ENCODE results near the gene C1orf105.
"Not testable (repeated sequence)": the region's sequence is repeated elsewhere in the genome, so short reads cannot be mapped to it uniquely, and the experiment has no call there.

Gene C1orf105

GRCh38 chr1:172488393-172488792 lies 67.9 kb downstream of the C1orf105 start:
- Histone ChIP-seq H3K9ac (ENCODE audit: low read depth, low read length) (no peak overlapping the region), H3K4me3 (ENCODE audit: low read length) (no peak overlapping the region), H3K9me3 (ENCODE audit: insufficient read depth, low read depth, low read length) (no peaks in the 10 kb centered on the region), H3K27ac (ENCODE audit: low read depth, low read length) (no peak overlapping the region), H3K36me3 (ENCODE audit: insufficient read depth, low read length) (no peaks in the 10 kb centered on the region), H3K4me1 (ENCODE audit: insufficient read depth, low read length) (0 out of 2 replicates have a peak, but pooled peaks cover 6% of the 10 kb centered on the region), H3K27me3 (ENCODE audit: insufficient read depth, low read length) (no peaks in the 10 kb centered on the region)
- 91% methylated on average over 3 of the region's 3 CpGs for WGBS

DNA sequence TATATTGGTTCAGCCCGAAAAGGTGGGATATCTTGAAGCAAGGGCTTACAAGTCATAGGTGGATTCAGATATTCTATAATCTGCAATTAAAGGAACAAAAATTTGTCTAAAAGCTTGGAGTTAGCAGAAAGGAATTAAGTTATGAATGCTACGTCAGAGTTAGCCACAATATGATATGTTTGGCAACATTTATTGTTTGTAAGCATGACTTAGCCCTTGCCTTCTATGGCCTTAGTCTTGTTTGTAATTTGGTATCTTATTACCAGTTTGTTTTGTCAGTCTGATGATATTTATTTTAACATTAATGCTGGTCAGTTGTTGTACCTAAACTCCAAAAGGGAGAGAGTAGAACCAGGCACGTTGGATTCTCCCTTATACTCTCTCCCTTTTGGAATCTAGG lies 69.4 kb downstream of the C1orf105 start:
- Histone ChIP-seq H3K27me3 (ENCODE audit: insufficient read depth, low read length) (no peaks in the 10 kb centered on the region), H3K9me3 (ENCODE audit: insufficient read depth, low read depth, low read length) (no peaks in the 10 kb centered on the region), H3K4me3 (ENCODE audit: low read length) (no peak overlapping the region), H3K9ac (ENCODE audit: low read depth, low read length) (no peak overlapping the region), H3K27ac (ENCODE audit: low read depth, low read length) (no peak overlapping the region), H3K36me3 (ENCODE audit: insufficient read depth, low read length) (no peaks in the 10 kb centered on the region), H3K4me1 (ENCODE audit: insufficient read depth, low read length) (0 out of 2 replicates have a peak, but pooled peaks cover 6% of the 10 kb centered on the region)
- 90% methylated on average over 3 of the region's 3 CpGs for WGBS

GRCh38 chr1:172492421-172492820 lies 71.9 kb downstream of the C1orf105 start:
- Histone ChIP-seq H3K27me3 (ENCODE audit: insufficient read depth, low read length) (no peaks in the 10 kb centered on the region), H3K27ac (ENCODE audit: low read depth, low read length) (no peak overlapping the region), H3K4me3 (ENCODE audit: low read length) (no peak overlapping the region), H3K4me1 (ENCODE audit: insufficient read depth, low read length) (peaks cover 7% of the 10 kb centered on the region; the same call in 1 of the 2 replicates), H3K36me3 (ENCODE audit: insufficient read depth, low read length) (no peaks in the 10 kb centered on the region), H3K9ac (ENCODE audit: low read depth, low read length) (no peak overlapping the region), H3K9me3 (ENCODE audit: insufficient read depth, low read depth, low read length) (no peaks in the 10 kb centered on the region)
- WGBS, result 100% methylated on average over 1 of the region's 1 CpG

DNA sequence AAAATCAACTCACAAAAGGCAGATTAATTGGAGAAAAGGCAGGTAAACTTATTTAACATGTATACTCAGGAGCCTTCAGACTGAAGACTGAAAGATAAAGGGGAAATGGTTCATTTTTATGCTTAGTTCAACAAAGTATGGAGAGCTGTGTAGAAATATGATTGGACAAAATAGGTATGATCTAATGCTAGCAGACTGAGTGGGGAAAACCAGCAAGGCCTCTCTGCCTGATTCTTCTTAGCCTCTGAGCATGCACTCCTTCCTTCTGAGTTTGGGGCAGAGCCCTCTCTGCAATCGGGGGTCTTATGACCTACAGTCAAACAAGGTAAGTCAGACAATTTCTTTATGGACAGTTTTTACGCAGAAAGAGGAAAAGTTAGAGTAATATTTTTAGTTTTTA lies 73.7 kb downstream of the C1orf105 start:
- Histone ChIP-seq H3K9ac (ENCODE audit: low read depth, low read length) (no peak overlapping the region), H3K36me3 (ENCODE audit: insufficient read depth, low read length) (no peaks in the 10 kb centered on the region), H3K4me3 (ENCODE audit: low read length) (no peak overlapping the region), H3K9me3 (ENCODE audit: insufficient read depth, low read depth, low read length) (no peaks in the 10 kb centered on the region), H3K4me1 (ENCODE audit: insufficient read depth, low read length) (peaks cover 11% of the 10 kb centered on the region; the same call in 1 of the 2 replicates), H3K27me3 (ENCODE audit: insufficient read depth, low read length) (no peaks in the 10 kb centered on the region), H3K27ac (ENCODE audit: low read depth, low read length) (no peak overlapping the region)
- WGBS, result 95% methylated on average over 2 of the region's 2 CpGs

GRCh38 chr1:172496127-172496526 lies 75.6 kb downstream of the C1orf105 start:
- H3K9ac ChIP-seq (ENCODE audit: low read depth, low read length); H3K36me3 ChIP-seq (ENCODE audit: insufficient read depth, low read length); H3K27ac ChIP-seq (ENCODE audit: low read depth, low read length); H3K27me3 ChIP-seq (ENCODE audit: insufficient read depth, low read length); H3K4me3 ChIP-seq (ENCODE audit: low read length); H3K9me3 ChIP-seq (ENCODE audit: insufficient read depth, low read depth, low read length): not testable (repeated sequence)
- 90% methylated on average over 5 of the region's 5 CpGs for WGBS
- peaks cover 14% of the 10 kb centered on the region; the same call in 1 of the 2 replicates for H3K4me1 ChIP-seq (ENCODE audit: insufficient read depth, low read length)

DNA sequence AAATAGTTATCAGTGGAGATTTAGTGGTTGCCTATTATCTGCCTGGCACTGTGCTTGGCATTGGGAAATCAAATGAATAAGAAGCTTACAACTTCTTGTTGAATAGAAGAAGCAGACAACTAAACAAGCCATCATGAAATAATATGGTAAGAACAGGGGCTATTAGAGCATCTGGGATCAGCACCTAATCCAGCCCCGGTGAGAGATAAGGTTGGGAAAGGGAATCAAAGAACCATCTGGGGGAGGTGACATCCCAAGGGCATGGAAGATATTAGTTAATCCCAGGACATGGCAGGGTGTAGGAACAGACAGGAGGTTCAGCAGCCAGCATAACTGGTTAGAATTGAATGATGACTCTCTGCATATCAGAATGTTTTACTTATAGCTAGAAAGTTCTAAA lies 76.2 kb downstream of the C1orf105 start:
- Histone ChIP-seq H3K4me1 (ENCODE audit: insufficient read depth, low read length) (peaks cover 14% of the 10 kb centered on the region; the same call in 1 of the 2 replicates), H3K27ac (ENCODE audit: low read depth, low read length) (peak overlapping the region; percentile 38; the same call in 1 of the 2 replicates), H3K36me3 (ENCODE audit: insufficient read depth, low read length) (no peaks in the 10 kb centered on the region), H3K4me3 (ENCODE audit: low read length) (no peak overlapping the region), H3K27me3 (ENCODE audit: insufficient read depth, low read length) (no peaks in the 10 kb centered on the region), H3K9ac (ENCODE audit: low read depth, low read length) (peak overlapping the region; percentile 18; the same call in 1 of the 2 replicates), H3K9me3 (ENCODE audit: insufficient read depth, low read depth, low read length) (no peaks in the 10 kb centered on the region)
- WGBS, result 90% methylated on average over 1 of the region's 1 CpG

DNA sequence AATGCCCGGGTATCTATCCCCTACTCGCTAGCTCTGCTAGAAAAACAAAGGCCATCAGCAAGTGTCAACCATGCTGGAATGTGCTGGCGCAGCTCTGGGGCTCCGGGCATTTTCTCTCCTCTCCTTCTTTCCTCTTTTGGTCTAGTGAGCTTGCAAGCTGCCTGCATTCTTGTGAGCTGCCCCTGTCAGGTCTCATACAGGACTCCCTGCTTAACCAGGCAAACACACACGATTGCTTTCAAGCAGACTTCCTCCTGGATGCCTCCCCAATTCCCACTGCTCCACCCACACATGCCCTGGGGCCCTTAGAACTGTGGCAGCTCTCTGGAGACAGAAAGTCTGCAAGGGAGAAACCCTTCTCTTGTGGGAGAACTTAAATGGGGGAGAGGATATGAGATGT lies 76.7 kb downstream of the C1orf105 start:
- Histone ChIP-seq H3K36me3 (ENCODE audit: insufficient read depth, low read length) (no peaks in the 10 kb centered on the region), H3K4me3 (ENCODE audit: low read length) (no peak overlapping the region), H3K4me1 (ENCODE audit: insufficient read depth, low read length) (peaks cover 14% of the 10 kb centered on the region; the same call in 1 of the 2 replicates), H3K9ac (ENCODE audit: low read depth, low read length) (peak overlapping the region; percentile 30; the same call in 1 of the 2 replicates), H3K27me3 (ENCODE audit: insufficient read depth, low read length) (no peaks in the 10 kb centered on the region), H3K9me3 (ENCODE audit: insufficient read depth, low read depth, low read length) (no peaks in the 10 kb centered on the region), H3K27ac (ENCODE audit: low read depth, low read length) (peak overlapping the region; percentile 38; the same call in 1 of the 2 replicates)
- 27% methylated on average over 5 of the region's 5 CpGs for WGBS

GRCh38 chr1:172498857-172499256 lies 78.4 kb downstream of the C1orf105 start:
- WGBS, result 94% methylated on average over 2 of the region's 2 CpGs
- H3K27me3 ChIP-seq (ENCODE audit: insufficient read depth, low read length), result no peaks in the 10 kb centered on the region
- no peak overlapping the region for H3K4me3 ChIP-seq (ENCODE audit: low read length)
- H3K9ac ChIP-seq (ENCODE audit: low read depth, low read length), result no peak overlapping the region
- H3K9me3 ChIP-seq (ENCODE audit: insufficient read depth, low read depth, low read length), result no peaks in the 10 kb centered on the region
- H3K36me3 ChIP-seq (ENCODE audit: insufficient read depth, low read length), result no peaks in the 10 kb centered on the region
- peaks cover 14% of the 10 kb centered on the region; the same call in 1 of the 2 replicates for H3K4me1 ChIP-seq (ENCODE audit: insufficient read depth, low read length)
- no peak overlapping the region for H3K27ac ChIP-seq (ENCODE audit: low read depth, low read length)

DNA sequence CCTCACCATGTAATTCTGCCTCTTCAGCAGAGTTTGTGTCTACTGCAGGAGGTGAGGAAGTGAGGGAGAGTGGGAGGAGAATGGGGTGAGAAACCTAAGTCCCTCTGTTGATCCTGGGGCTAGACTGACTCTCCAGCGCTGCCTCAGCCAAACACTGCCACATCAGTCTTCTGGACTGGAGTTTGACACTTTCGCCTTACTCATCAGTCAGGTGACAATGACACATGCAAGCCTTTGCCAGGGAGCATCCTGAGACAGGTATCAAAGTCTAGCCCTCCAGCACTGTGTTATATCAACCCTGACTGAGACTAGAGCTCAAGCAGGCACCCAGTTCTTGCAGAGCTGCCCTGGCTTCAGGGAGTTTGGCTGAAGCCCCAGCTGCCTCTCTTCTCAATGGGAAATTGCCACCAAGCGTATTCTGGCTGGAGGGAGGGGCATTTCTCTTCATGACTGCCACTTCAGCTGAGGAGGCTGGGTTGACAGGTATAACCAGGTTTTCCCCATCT lies 79.2 kb downstream of the C1orf105 start:
- peaks cover 14% of the 10 kb centered on the region; the same call in 1 of the 2 replicates for H3K4me1 ChIP-seq (ENCODE audit: insufficient read depth, low read length)
- H3K9me3 ChIP-seq (ENCODE audit: insufficient read depth, low read depth, low read length), result no peaks in the 10 kb centered on the region
- no peak overlapping the region for H3K27ac ChIP-seq (ENCODE audit: low read depth, low read length)
- 88% methylated on average over 3 of the region's 3 CpGs for WGBS
- H3K9ac ChIP-seq (ENCODE audit: low read depth, low read length), result no peak overlapping the region
- no peaks in the 10 kb centered on the region for H3K36me3 ChIP-seq (ENCODE audit: insufficient read depth, low read length)
- no peak overlapping the region for H3K4me3 ChIP-seq (ENCODE audit: low read length)
- H3K27me3 ChIP-seq (ENCODE audit: insufficient read depth, low read length), result no peaks in the 10 kb centered on the region

DNA sequence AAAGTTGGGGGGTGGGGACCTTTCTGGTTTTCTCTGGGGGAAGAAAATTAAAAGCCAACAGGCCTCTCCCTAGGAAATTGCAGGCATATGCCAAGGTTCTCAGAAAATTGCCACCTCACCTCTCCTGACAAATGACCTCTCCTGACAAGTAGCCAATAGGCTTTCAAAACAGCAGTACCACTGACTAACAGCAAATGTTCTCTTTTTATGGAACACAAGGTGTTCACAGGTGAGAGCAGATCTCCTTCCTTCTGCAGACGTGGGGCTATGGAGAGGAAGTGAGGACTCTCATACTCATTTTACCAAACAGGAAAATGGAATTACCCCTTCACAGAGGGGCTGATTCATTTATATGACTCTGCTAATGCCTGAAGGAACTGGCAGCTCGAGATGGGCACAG lies 79.7 kb downstream of the C1orf105 start:
- H3K27me3 ChIP-seq (ENCODE audit: insufficient read depth, low read length), result no peaks in the 10 kb centered on the region
- H3K27ac ChIP-seq (ENCODE audit: low read depth, low read length), result no peak overlapping the region
- WGBS, result 88% methylated on average over 2 of the region's 2 CpGs
- peaks cover 14% of the 10 kb centered on the region; the same call in 1 of the 2 replicates for H3K4me1 ChIP-seq (ENCODE audit: insufficient read depth, low read length)
- no peaks in the 10 kb centered on the region for H3K9me3 ChIP-seq (ENCODE audit: insufficient read depth, low read depth, low read length)
- H3K36me3 ChIP-seq (ENCODE audit: insufficient read depth, low read length), result no peaks in the 10 kb centered on the region
- no peak overlapping the region for H3K4me3 ChIP-seq (ENCODE audit: low read length)
- no peak overlapping the region for H3K9ac ChIP-seq (ENCODE audit: low read depth, low read length)

GRCh38 chr1:172507741-172508140 lies 87.3 kb downstream of the C1orf105 start:
- no peak overlapping the region for H3K9ac ChIP-seq (ENCODE audit: low read depth, low read length)
- H3K9me3 ChIP-seq (ENCODE audit: insufficient read depth, low read depth, low read length), result no peaks in the 10 kb centered on the region
- no peaks in the 10 kb centered on the region for H3K4me1 ChIP-seq (ENCODE audit: insufficient read depth, low read length)
- no peaks in the 10 kb centered on the region for H3K27me3 ChIP-seq (ENCODE audit: insufficient read depth, low read length)
- H3K4me3 ChIP-seq (ENCODE audit: low read length), result no peak overlapping the region
- no peak overlapping the region for H3K27ac ChIP-seq (ENCODE audit: low read depth, low read length)
- H3K36me3 ChIP-seq (ENCODE audit: insufficient read depth, low read length), result no peaks in the 10 kb centered on the region

DNA sequence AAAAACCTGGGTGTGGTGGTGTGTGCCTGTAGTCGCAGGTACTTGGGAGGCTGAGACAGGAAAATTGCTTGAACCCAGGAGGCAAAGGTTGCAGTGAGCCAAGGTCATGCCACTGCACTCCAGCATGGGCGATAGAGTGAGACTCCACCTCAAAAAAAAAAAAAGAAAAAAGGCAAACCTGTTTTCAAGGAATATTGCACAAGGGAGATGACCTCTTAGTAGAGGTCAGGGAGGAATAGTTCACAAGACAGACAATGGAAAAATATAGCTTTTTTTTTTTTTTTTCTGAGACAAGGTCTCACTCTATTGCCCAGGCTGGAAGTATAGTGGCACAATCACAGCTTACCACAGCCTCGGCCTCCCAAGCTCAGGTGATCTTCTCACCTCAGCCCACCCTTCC lies 90.0 kb downstream of the C1orf105 start:
- Histone ChIP-seq H3K4me3 (ENCODE audit: low read length) (no peak overlapping the region), H3K9me3 (ENCODE audit: insufficient read depth, low read depth, low read length) (no peaks in the 10 kb centered on the region), H3K27ac (ENCODE audit: low read depth, low read length) (no peak overlapping the region), H3K9ac (ENCODE audit: low read depth, low read length) (no peak overlapping the region), H3K27me3 (ENCODE audit: insufficient read depth, low read length) (no peaks in the 10 kb centered on the region), H3K36me3 (ENCODE audit: insufficient read depth, low read length) (no peaks in the 10 kb centered on the region), H3K4me1 (ENCODE audit: insufficient read depth, low read length) (no peaks in the 10 kb centered on the region)
- WGBS, result 87% methylated on average over 2 of the region's 3 CpGs

Data from HUES64 (cell line).